SIG-M5 treated with dmso at 0.1 percent for 504 hours (cell line): ENCODE results near the gene DBX1.
A peak's percentile ranks its signal among the peaks of the same experiment; 100 is the strongest.

Experiments used
- DNase-seq: peaks from one replicate; lab custom pipeline; 2025; ENCODE audit not compliant: unreplicated experiment; lab: John Stamatoyannopoulos, UW

Gene DBX1

DNA sequence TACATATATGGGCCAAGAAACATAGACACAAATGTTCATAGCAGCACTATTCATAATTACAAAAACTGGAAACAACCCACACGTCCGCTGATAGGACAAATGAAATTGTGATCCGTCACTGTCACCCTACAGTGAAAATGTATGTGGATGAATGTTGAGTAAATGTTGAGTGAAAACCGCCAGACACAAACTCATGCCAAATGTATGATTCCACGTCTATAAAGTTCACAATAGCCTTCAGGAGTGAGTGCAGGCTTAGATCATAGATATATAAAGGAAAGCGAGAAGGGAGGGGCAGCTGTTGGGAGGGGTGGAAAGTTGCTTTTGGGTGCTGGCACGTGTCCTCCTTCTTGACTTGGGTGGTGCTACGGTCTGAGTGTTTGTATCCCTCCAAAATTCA lies 33.6 kb downstream of the DBX1 start:
- DNase-seq: no peak

DNA sequence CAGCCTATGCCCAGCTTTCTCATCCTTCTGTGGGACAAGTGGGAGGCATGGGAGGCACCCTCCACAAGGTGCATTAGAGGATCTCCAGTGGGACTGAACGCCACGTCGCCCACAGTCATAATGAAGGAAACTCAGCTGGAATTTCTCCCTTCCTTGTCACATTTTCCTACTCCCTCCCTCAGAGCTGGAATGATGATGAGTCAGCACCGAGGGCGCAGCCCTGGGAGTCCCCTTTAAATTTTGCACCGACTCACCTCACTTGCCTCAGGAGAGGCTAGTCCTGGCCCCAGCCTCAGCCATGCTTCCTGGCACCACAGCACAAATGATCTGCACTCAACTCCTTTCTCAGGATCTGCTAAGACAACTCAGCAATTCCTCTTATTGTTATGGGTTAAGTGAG lies 34.3 kb downstream of the DBX1 start:
- DNase-seq: no peak

DNA sequence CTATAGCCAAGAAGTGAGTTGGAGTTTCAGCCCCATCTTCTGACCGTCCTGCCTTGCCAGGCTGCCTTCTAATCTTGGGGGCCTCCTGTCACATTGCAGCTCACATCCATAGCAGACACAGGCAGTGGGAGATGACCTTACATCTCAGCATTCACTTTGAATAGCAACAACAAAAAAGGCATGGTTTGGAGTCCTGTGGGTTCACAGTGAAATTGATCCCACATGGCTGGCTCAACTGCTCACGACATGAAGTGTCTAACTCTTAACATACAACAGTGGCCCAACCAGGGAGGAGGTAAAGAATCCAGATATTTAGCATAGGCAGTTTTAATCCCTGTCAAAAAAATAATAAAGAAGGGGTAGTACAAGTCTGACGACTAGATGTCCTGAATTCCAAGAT lies 38.1 kb downstream of the DBX1 start:
- no peak for DNase-seq

DNA sequence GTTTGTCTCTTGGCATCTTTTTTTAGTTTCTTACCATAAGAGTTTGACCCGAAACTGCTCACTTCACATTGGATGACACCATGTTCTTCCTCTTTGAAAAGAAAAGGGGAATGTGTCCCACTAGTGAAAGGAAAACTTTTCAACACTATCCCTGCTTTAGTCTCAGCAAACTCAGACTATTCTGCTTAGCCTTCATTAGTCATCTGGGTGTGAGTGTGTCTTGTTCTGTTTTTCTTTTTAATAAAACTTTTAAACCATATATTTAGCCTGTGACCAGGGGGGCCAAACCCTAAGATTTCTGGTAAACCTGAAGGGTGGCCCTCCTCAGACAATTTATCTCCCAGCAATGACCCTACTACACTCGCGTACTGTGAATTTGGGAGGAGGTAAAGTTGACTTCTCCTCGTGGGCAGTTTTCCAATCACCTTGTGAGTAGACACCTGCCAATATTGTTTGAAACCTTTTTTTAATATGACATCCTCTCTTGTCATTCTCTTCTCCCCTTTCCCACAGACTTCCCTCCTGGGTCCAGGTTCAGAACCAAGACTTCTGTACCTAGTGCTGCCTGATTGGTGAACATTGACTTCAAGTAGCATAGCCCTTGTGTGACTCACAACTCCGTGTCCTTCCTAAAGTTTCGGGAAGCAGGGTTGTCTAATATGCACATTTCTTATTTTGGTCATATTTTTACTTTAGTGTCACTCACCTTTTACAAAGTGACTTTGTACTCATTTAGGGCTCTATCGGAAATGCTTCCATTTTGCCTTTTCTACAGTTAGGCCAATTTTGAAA lies 39.9 kb downstream of the DBX1 start:
- DNase-seq: no peak

DNA sequence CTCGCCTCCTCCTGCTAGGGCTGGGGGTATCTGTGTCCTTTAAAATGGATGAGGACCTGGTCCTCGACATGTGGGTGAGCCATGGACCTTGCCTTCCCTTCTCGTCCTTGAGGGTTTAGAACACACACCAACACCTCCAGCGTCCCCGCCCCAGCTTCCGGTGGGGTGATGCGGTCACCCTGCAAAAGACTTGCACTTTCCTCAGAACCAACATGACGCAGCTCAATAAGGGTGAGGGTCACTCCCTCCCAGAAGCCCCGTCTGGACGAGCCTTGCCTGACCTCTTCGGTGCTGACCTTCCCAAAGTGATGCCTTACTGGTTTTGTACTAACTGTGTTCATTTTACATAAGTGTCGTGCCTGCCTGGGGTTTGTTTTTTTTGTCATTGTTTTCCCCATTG lies 41.0 kb downstream of the DBX1 start:
- no peak for DNase-seq

DNA sequence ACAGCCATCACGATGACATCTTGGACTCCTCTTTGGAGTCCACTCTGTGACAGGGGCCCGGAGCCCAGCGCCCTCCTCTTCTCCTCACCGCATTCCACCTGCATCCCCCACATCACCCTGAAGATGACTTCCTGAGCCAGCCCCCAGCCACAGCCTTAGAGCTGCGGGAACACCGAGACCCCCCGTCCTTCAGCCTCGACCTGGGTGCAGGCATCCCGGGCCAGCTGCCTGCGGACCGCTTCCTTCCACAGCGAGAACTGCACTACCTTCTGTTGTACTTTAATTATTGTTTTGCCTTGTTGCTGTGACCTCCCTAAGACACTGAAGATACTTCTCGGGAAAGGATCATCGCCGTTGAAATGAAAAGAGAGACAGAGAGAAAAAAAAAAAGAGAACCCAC lies 42.1 kb downstream of the DBX1 start:
- no peak for DNase-seq

DNA sequence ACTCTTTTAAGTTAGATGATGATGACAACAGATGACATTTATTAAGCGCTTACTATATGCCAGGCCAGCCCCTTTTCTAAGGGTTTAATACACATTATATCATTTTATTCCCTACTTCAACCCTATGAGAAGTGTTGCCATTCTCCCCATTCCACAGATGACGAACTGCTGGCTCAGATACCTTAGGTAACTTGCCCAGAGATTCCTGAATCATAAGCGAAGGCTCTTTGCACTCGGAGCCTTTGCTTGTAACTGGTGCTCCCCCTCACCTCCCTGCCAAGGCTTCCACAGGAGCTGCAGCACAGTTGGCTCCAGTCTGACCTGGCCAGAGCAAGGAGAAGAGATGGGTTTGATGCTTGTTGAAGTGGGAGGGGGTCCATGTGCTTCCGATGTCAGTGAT lies 43.0 kb downstream of the DBX1 start:
- DNase-seq: no peak

DNA sequence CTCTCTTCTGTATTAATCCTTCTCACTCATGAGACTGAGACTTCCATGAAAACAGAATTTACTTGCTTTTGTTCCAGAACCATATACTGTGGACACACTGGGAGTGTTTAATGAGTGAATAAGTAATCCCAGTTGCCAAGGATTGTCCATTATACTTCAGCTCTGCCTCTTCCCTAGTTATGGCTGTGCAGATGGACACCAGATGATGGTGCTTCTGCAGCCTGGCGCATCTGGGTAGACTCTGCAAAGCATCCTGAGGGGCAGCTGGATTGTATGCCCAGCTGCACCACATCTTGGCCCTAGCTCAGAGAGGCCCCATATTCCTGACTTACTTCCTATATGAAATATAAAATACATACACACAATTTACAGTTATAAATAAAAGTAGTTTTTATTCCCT lies 43.5 kb downstream of the DBX1 start:
- no peak for DNase-seq

DNA sequence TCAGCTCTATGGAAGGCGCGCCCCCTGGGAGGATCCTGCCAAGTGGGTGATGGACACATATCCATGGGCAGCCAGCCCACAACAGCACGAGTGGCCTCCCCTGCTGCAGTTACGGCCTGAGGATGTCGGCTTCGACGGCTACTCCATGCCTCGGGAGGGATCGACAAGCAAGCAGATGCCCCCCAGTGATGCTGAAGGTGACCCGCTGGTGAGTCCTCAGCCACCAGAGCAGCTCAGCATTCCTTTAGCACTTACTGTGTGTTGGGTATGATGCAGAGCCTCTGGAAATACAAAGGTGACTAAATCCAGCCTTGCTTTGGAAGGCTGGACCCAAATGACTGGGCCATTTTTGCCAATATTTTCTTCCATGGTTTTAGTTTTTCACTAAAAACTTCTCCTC lies 45.7 kb downstream of the DBX1 start:
- no peak for DNase-seq

DNA sequence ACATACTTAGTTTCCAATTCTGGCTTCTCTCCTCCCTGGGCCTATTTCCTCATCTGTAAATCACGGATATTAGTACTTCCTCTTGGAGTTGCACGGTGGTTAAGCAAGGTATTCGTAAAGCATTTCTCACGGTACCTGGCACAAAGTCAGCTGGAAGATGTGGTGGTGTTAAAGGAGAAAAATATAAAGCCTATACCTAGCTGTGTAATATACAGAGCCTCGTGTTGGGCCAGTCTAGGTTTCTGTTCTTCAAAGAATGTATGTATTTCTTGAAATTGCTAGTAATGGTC lies 47.2 kb downstream of the DBX1 start:
- DNase-seq: no peak

DNA sequence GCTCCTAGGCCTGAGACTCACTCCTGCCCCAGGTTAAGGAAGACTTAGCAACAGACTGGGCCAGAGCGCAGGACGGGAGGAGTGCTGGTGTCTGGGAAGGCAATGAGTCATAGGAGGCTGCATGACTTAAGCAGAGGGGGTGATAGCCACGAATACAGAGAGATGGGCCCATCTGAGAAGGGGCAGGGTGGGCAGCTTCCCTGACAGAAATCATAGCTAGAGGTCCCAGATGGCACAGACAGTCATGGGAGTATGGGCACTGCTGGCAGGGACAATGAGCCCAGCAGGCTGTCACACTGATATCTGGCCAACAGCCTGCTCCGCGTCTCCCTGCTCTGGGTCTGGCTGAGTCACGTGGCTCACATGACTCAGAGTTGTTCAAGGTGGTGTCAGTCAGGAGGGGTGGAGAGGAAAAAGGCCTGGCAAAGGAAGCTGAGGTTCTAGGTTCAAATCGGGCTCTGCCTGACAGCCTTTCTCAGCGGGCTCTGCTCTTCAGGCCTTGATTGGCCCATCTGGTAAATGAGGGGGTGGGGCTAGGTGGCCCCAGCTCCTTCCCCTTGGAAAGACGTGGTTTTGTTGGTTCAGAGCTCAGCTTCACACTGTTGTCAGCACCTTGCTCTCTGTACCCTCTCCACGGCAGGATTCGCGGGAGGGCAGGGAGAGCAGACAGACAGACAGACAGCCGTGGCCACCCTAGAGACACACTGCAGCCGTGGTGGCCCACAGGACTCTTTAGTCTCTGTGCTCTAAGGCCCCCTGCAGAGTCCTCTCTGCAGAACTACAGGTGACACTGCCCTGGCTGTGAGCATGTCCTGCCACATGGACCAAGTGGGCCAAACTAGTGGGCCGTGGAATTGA lies 47.8 kb downstream of the DBX1 start:
- peak; percentile 6 for DNase-seq

DNA sequence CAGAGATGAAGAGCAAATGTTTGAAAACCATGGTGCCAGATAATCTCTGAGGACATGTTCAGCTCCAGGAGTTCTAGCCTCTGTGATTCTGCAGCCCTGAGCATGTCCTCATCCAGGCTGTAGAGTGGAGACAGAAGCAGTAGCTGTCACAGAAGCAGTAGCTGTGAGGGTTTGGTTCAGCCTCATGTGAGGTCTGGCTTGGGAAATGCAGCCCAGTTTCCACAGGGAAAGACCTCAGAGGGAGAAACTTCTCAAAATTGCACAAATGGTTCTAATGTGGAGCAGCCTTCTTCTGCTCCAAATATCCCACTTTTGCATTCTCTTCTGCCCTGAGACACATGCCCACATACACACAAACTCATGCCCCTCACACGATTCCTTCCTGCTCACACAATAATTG lies 48.4 kb downstream of the DBX1 start:
- no peak for DNase-seq

DNA sequence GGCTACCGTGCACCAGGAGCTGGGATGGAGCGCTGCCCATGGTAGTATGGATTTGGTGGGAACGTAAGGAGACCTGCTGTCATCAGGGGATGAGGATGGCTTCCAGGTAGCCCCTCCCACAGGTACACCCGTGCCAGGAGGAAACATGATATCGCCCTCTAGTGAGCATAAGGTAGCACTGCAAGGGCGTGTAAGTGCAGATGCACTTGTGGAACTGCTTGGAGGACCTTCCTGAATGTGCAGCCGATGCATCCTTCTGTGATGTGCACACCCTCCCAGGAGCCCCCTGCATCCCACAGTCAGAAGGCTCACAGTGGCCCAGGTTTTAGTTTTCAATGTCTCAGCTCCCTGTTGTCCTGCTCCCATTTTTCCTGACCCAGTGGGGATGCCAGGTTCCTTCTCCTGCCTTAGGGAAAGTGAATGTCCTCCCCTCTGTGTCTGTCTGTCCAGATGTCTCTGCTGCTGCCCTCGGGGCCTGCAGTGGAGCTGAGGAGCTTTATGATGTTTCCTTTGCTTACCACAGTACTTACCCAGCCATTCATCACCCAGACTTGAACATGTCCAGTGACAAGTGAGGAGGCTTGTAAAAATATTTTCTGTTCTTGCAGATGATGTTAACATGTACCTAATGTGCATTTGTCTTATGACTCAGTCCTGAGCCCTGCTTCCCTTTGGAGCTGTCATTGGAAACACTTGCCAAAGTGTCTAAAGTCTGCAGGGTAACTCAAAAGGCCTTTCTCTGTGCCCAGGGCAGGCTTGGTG lies 49.2 kb downstream of the DBX1 start:
- DNase-seq: peak; percentile 11

DNA sequence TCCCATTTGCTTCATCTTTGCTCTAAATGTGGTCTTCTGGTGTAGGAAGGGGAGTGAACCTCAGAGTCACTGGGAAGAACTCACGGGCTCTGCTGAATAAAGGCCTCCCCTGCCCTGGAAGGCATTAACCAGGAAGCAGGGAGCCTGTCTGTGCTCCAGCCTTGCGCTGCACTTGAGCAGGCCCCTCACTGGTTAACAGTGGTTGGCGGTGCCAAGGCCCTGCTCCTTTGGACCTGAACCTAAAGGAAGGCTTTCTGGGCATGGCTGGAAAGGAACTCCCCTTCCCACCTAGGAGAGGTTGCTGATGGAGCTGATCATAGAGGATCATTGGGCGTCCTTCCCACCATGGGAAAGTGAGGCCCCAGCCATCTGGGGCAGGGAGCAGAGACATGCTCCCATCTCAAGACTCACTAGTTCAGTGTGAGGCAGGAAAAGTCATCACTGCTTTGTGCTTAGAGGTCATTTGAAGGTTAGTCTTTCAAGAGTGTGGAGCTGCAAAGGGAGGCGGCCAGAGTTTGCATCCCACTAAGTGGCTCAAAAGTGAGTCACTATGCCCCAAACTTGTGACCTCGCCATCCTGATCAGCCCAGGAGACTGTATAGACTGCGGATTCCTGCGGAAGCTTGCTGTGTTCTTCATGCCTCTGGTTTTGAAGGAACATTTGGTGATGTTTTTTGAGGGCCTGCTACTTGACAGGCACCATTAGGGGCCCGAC lies 50.4 kb downstream of the DBX1 start:
- no peak for DNase-seq
